OCI-LY7 (cell line): ENCODE data around the gene LCAT. TPM values are rescaled to one million over a fixed set of nuclear protein-coding genes. Genes with fewer than 3 reads are reported as not detected.

Source experiments
- BruUV-seq: library from RNA; stranded (reverse); fragments of 400-500 nt; replicated peaks from 2 replicates; lab custom pipeline; 2021; lab: Mats Ljungman, UMichigan
- CTCF ChIA-PET: fragments of 300-600 bp; sonication (Branson Sonifier 250); formaldehyde crosslinking; loops from one replicate; lab custom pipeline; 2022; ENCODE audit warnings: antibody characterized with exemption; ENCODE audit not compliant: unreplicated experiment; lab: Charles Lee
- POLR2A ChIA-PET: fragments of 300-600 bp; sonication (Branson Sonifier 250); formaldehyde crosslinking; loops from one replicate; lab custom pipeline; 2022; ENCODE audit warnings: antibody characterized with exemption; lab: Charles Lee
- DNase-seq: peaks from one replicate; pipeline ENCODE4 v3.0.0-alpha.2; 2015; ENCODE audit warnings: low spot score
- H2AFZ ChIP-seq: fragments of 200-600 bp; sonication (generic), shearing (Covaris generic); 2 replicates; pipeline ENCODE4 v1.6.1; 2014; ENCODE audit warnings: mild to moderate bottlenecking, antibody characterized with exemption, low read length, moderate library complexity
- H3K27ac ChIP-seq: fragments of 200-600 bp; sonication (generic); 2 replicates; pipeline ENCODE4 v1.5.1; 2014; ENCODE audit warnings: mixed run types, low read depth, mild to moderate bottlenecking, moderate library complexity, low read length, inconsistent platforms; ENCODE audit not compliant: poor library complexity, severe bottlenecking
- H3K36me3 ChIP-seq: fragments of 200-600 bp; sonication (generic); 2 replicates; pipeline ENCODE4 v1.6.1; 2014; ENCODE audit warnings: mild to moderate bottlenecking, antibody characterized with exemption, low read length, moderate library complexity, mixed read lengths; ENCODE audit not compliant: insufficient read depth
- H3K4me1 ChIP-seq: fragments of 200-600 bp; sonication (generic); 2 replicates; pipeline ENCODE4 v1.5.1; 2014; ENCODE audit warnings: mild to moderate bottlenecking, low read length; ENCODE audit not compliant: insufficient read depth, poor library complexity, severe bottlenecking
- H3K4me2 ChIP-seq: fragments of 200-600 bp; sonication (generic); 2 replicates; pipeline ENCODE4 v1.6.1; 2014; ENCODE audit warnings: mild to moderate bottlenecking, low read length
- H3K4me3 ChIP-seq: fragments of 200-600 bp; sonication (generic); 2 replicates; pipeline ENCODE4 v1.5.1; 2014; ENCODE audit warnings: mild to moderate bottlenecking, low read depth, low read length; ENCODE audit not compliant: poor library complexity, severe bottlenecking
- H3K79me2 ChIP-seq: fragments of 200-600 bp; sonication (generic); 2 replicates; pipeline ENCODE4 v1.6.1; 2016; ENCODE audit warnings: low read depth, mild to moderate bottlenecking, low read length, moderate library complexity, mixed read lengths; ENCODE audit not compliant: insufficient read depth
- H3K9me2 ChIP-seq: fragments of 200-600 bp; sonication (generic); 2 replicates; pipeline ENCODE4 v1.6.1; 2016; ENCODE audit warnings: mild to moderate bottlenecking, low read length, mixed read lengths; ENCODE audit not compliant: insufficient read depth
- H3K9me3 ChIP-seq: fragments of 200-600 bp; sonication (generic); 2 replicates; pipeline ENCODE4 v1.6.1; 2014; ENCODE audit warnings: mild to moderate bottlenecking, mixed run types, low read length, mixed read lengths
- H4K20me1 ChIP-seq: fragments of 200-600 bp; sonication (generic); 2 replicates; pipeline ENCODE4 v1.6.1; 2014; ENCODE audit warnings: mild to moderate bottlenecking, antibody characterized with exemption, low read length, moderate library complexity, mixed read lengths; ENCODE audit not compliant: insufficient read depth
- CTCF ChIP-seq: fragments of 200-600 bp; sonication (generic); conservative IDR thresholded peaks from 2 replicates; pipeline ENCODE4 v1.5.1; 2014; ENCODE audit warnings: mild to moderate bottlenecking, antibody characterized with exemption, low read length, moderate library complexity, mixed read lengths
- EZH2phosphoT487 ChIP-seq: fragments of 200-600 bp; sonication (generic); IDR thresholded peaks from 2 replicates; pipeline ENCODE4 v1.6.1; 2018; ENCODE audit warnings: low read depth, borderline replicate concordance, mild to moderate bottlenecking, mixed run types, antibody characterized with exemption, low read length, moderate library complexity, mixed read lengths
- intact Hi-C: fragments of 100-400 bp; cut with micrococcal nuclease; formaldehyde crosslinking; loops from one replicate; pipeline ENCODE4 v1.10.0; 2022; ENCODE audit not compliant: unreplicated experiment
- total RNA-seq, 2 experiments: library from RNA; depleted of rRNA in 1 of 2; stranded (reverse); fragments of >200 nt in 1 of 2; shearing (Covaris generic) in 1 of 2; gene quantifications; 2 replicates each; pipeline ENCODE4 v1.2.3, GENCODE V29; 2014 to 2022

LCAT gene
- total RNA-seq, 2 experiments from 2014 or later, result 4.4 to 9.8 TPM

GRCh38 chr16:67936124-67936879, 7.6 kb downstream of the LCAT start, which contains the start of gene PSMB10:
Gene PSMB10, minus strand, starts transcription at chr16:67936850. Its CDS starts 101 bp downstream, at chr16:67936749.
- peak within 1 kb of the TSS; percentile 90 for H3K4me2 ChIP-seq
- H3K9me2 ChIP-seq, result no peaks in the 10 kb centered on the region
- ChIA-PET CTCF (interaction anchor here (0.7 kb wide), 1 partner anchor 7 kb away, joined by 3 read pairs; no protein-coding TSS in a partner anchor), POLR2A (interaction anchor here (0.5 to 1.2 kb wide), 5 partner anchors 33 to 314 kb away, joined by 3 to 7 read pairs (median 5); partner anchors contain the start of genes RANBP10 and TSNAXIP1)
- H4K20me1 ChIP-seq, result no peaks in the 10 kb centered on the region
- peak within 1 kb of the TSS; percentile 48; the same call in 1 of the 2 replicates for H2AFZ ChIP-seq
- no peaks in the 10 kb centered on the region for H3K9me3 ChIP-seq
- peak within 1 kb of the TSS; percentile 74 for H3K4me3 ChIP-seq
- H3K27ac ChIP-seq, result peak within 1 kb of the TSS; percentile 90
- TF ChIP-seq EZH2phosphoT487, result no peak
- TF ChIP-seq CTCF, result no peak
- H3K36me3 ChIP-seq, result peaks cover 32% of the 10 kb centered on the region
- intact Hi-C loops, result loop anchor here (2.0 kb wide), 1 partner anchor 104 kb away; no protein-coding TSS in a partner anchor
- BruUV-seq, result TSS peak; percentile 76
- H3K79me2 ChIP-seq, result peaks cover 4% of the 10 kb centered on the region; the same call in 1 of the 2 replicates
- peak; percentile 68 for DNase-seq
- H3K4me1 ChIP-seq, result peaks cover 32% of the 10 kb centered on the region

- no TSS peak for BruUV-seq
- Histone ChIP-seq H2AFZ (peak overlapping the region; percentile 48; the same call in 1 of the 2 replicates), H3K9me3 (no peaks in the 10 kb centered on the region), H4K20me1 (no peaks in the 10 kb centered on the region), H3K27ac (peak overlapping the region; percentile 90), H3K9me2 (no peaks in the 10 kb centered on the region), H3K79me2 (peaks cover 4% of the 10 kb centered on the region; the same call in 1 of the 2 replicates), H3K4me3 (peak overlapping the region; percentile 74), H3K4me1 (peaks cover 31% of the 10 kb centered on the region), H3K4me2 (peak overlapping the region; percentile 90), H3K36me3 (peaks cover 32% of the 10 kb centered on the region)
- intact Hi-C loops, result loop anchor here (2.0 kb wide), 1 partner anchor 105 kb away; no protein-coding TSS in a partner anchor
- DNase-seq, result peak; percentile 97
- TF ChIP-seq CTCF, result no peak
- no peak for TF ChIP-seq EZH2phosphoT487
- CTCF ChIA-PET, result interaction anchor here (0.6 to 1.0 kb wide), 3 partner anchors 8 to 415 kb away, joined by 3 to 4 read pairs (median 3); no protein-coding TSS in a partner anchor
- POLR2A ChIA-PET, result interaction anchor here (0.6 to 1.2 kb wide), 4 partner anchors 32 to 136 kb away, joined by 3 to 6 read pairs (median 4); partner anchors contain the start of genes RANBP10 and TSNAXIP1
These were observed 8.4 kb downstream of the LCAT start for GRCh38 chr16:67935402-67936123.
